ENCODE results near the gene C14orf180. TPM values are rescaled to one million over a fixed set of nuclear protein-coding genes. Genes with fewer than 3 reads are reported as not detected.

The C14orf180 gene
- total and polyA plus RNA-seq, 2 donors (not counting 1 experiment from before 2014, with no cell fraction given): not detected

GRCh38 chr14:104548802-104549535, 30.6 kb upstream of the C14orf180 start:
- no peak overlapping the region for H3K9ac ChIP-seq (ENCODE audit: insufficient read depth, low read length)
- no peak for DNase-seq (ENCODE audit: low read depth in 2 of 2)
- H3K9me3 ChIP-seq (ENCODE audit: control insufficient read depth, insufficient read depth, low read depth, low read length): no peaks in the 10 kb centered on the region
- no peaks in the 10 kb centered on the region for H3K27me3 ChIP-seq (ENCODE audit: control insufficient read depth, insufficient read depth, low read length)
- H3K79me2 ChIP-seq (ENCODE audit: control insufficient read depth, insufficient read depth, low read length): no peaks in the 10 kb centered on the region
- no peak overlapping the region for H3K27ac ChIP-seq (ENCODE audit: insufficient read depth, low read length)
- H2AFZ ChIP-seq (ENCODE audit: low read length): no peak overlapping the region
- no peak overlapping the region for H3K4me2 ChIP-seq (ENCODE audit: extremely low read depth, insufficient read depth, low read length)
- no peak for TF ChIP-seq CTCF (conservative IDR thresholded peaks at IDR 0.05 in 1 of 2, IDR thresholded peaks at IDR 0.05 in 1 of 2; ENCODE audit: low read depth in 1 of 2, low read length in 2 of 2)
- no peak for TF ChIP-seq EZH2 (IDR thresholded peaks at IDR 0.05; ENCODE audit: low read length, missing control alignments)
- H3K4me1 ChIP-seq (ENCODE audit: control insufficient read depth, extremely low read depth, insufficient read depth, low read length): no peaks in the 10 kb centered on the region
- H3K36me3 ChIP-seq (ENCODE audit: control insufficient read depth, insufficient read depth, low read length): no peaks in the 10 kb centered on the region
- H4K20me1 ChIP-seq (ENCODE audit: control insufficient read depth, extremely low read depth, insufficient read depth, low read length): no peaks in the 10 kb centered on the region
- no peak overlapping the region for H3K4me3 ChIP-seq (replicated peaks in 1 of 4; ENCODE audit: control extremely low read depth in 1 of 4, insufficient read depth in 1 of 4, low read depth in 3 of 4, low read length in 4 of 4)

GRCh38 chr14:104549536-104550339, 29.8 kb upstream of the C14orf180 start:
- H3K79me2 ChIP-seq (ENCODE audit: control insufficient read depth, insufficient read depth, low read length): no peaks in the 10 kb centered on the region
- H3K9ac ChIP-seq (ENCODE audit: insufficient read depth, low read length): no peak overlapping the region
- H3K27me3 ChIP-seq (ENCODE audit: control insufficient read depth, insufficient read depth, low read length): no peaks in the 10 kb centered on the region
- no peaks in the 10 kb centered on the region for H3K4me1 ChIP-seq (ENCODE audit: control insufficient read depth, extremely low read depth, insufficient read depth, low read length)
- DNase-seq (ENCODE audit: low read depth in 2 of 2): no peak
- no peaks in the 10 kb centered on the region for H3K36me3 ChIP-seq (ENCODE audit: control insufficient read depth, insufficient read depth, low read length)
- H3K4me2 ChIP-seq (ENCODE audit: extremely low read depth, insufficient read depth, low read length): no peak overlapping the region
- no peak overlapping the region for H3K4me3 ChIP-seq (replicated peaks in 1 of 4; ENCODE audit: control extremely low read depth in 1 of 4, insufficient read depth in 1 of 4, low read depth in 3 of 4, low read length in 4 of 4)
- H2AFZ ChIP-seq (ENCODE audit: low read length): no peak overlapping the region
- no peaks in the 10 kb centered on the region for H3K9me3 ChIP-seq (ENCODE audit: control insufficient read depth, insufficient read depth, low read depth, low read length)
- H4K20me1 ChIP-seq (ENCODE audit: control insufficient read depth, extremely low read depth, insufficient read depth, low read length): no peaks in the 10 kb centered on the region
- TF ChIP-seq CTCF (conservative IDR thresholded peaks at IDR 0.05 in 1 of 2, IDR thresholded peaks at IDR 0.05 in 1 of 2; ENCODE audit: low read depth in 1 of 2, low read length in 2 of 2): no peak
- TF ChIP-seq EZH2 (IDR thresholded peaks at IDR 0.05; ENCODE audit: low read length, missing control alignments): no peak
- H3K27ac ChIP-seq (ENCODE audit: insufficient read depth, low read length): no peak overlapping the region

- H3K4me1 ChIP-seq (ENCODE audit: control insufficient read depth, extremely low read depth, insufficient read depth, low read length): no peaks in the 10 kb centered on the region
- H3K9me3 ChIP-seq (ENCODE audit: control insufficient read depth, insufficient read depth, low read depth, low read length): no peaks in the 10 kb centered on the region
- H3K4me3 ChIP-seq (replicated peaks in 1 of 4; ENCODE audit: control extremely low read depth in 1 of 4, insufficient read depth in 1 of 4, low read depth in 3 of 4, low read length in 4 of 4): no peak overlapping the region
- DNase-seq (ENCODE audit: low read depth in 2 of 2): no peak
- no peaks in the 10 kb centered on the region for H4K20me1 ChIP-seq (ENCODE audit: control insufficient read depth, extremely low read depth, insufficient read depth, low read length)
- no peaks in the 10 kb centered on the region for H3K36me3 ChIP-seq (ENCODE audit: control insufficient read depth, insufficient read depth, low read length)
- H3K79me2 ChIP-seq (ENCODE audit: control insufficient read depth, insufficient read depth, low read length): no peaks in the 10 kb centered on the region
- H3K4me2 ChIP-seq (ENCODE audit: extremely low read depth, insufficient read depth, low read length): no peak overlapping the region
- no peaks in the 10 kb centered on the region for H3K27me3 ChIP-seq (ENCODE audit: control insufficient read depth, insufficient read depth, low read length)
- no peak overlapping the region for H2AFZ ChIP-seq (ENCODE audit: low read length)
- H3K27ac ChIP-seq (ENCODE audit: insufficient read depth, low read length): no peak overlapping the region
- H3K9ac ChIP-seq (ENCODE audit: insufficient read depth, low read length): no peak overlapping the region
- no peak for TF ChIP-seq EZH2 (IDR thresholded peaks at IDR 0.05; ENCODE audit: low read length, missing control alignments)
Measured at GRCh38 chr14:104550340-104550860, 29.2 kb upstream of the C14orf180 start.
